Measurements from ENCODE around the gene SLC13A4. TPM values are rescaled to one million over a fixed set of nuclear protein-coding genes. Genes with fewer than 3 reads are reported as not detected.

The SLC13A4 gene
- total RNA-seq, 1 donor: 0.36 TPM

DNA sequence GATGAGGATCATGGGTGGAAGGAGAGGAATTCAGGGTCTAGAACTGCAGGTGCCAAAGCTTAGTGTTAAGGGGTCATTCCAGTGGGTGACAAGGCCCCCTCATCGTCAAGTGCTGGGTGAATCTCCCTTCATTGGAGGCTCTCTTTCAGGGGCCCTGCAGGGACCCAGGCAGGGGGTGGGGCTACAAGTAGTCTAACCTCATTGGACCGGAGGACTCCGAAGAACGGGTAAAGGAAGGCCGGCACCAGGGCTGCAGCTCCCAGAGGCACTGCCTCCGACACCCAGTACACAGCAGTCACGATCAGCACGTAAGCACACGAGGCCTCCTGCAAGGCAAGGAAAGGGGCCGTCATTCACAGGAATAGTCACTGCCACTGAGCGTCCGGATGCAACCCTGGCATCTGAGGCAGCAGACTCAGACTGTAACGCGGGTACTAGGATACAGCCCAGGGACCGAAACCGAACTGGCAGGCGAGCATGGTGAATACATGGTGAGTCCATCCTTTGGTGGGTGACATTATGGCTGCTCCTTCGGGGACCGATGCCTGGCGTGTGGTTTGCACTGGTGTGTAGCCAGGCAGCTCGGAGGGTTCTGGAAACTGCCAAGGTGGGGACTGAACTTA lies 6.7 kb downstream of the SLC13A4 start:
- no peak overlapping the region for H2AFZ ChIP-seq (ENCODE audit: low read length)
- H3K36me3 ChIP-seq (ENCODE audit: insufficient read depth, low read length): no peaks in the 10 kb centered on the region
- no peak for DNase-seq (ENCODE audit: insufficient read length, low spot score, missing footprints)
- no peaks in the 10 kb centered on the region for H3K9me3 ChIP-seq (ENCODE audit: low read depth, low read length)
- peaks cover 7% of the 10 kb centered on the region for H3K4me1 ChIP-seq (ENCODE audit: insufficient read depth, low read length)
- H3K4me3 ChIP-seq (ENCODE audit: insufficient read depth, low read length): no peak overlapping the region
- no peak overlapping the region for H3K4me2 ChIP-seq (ENCODE audit: insufficient read depth, low read length)
- no peaks in the 10 kb centered on the region for H3K27me3 ChIP-seq (ENCODE audit: insufficient read depth, low read length)
- TF ChIP-seq, protein P1, sequence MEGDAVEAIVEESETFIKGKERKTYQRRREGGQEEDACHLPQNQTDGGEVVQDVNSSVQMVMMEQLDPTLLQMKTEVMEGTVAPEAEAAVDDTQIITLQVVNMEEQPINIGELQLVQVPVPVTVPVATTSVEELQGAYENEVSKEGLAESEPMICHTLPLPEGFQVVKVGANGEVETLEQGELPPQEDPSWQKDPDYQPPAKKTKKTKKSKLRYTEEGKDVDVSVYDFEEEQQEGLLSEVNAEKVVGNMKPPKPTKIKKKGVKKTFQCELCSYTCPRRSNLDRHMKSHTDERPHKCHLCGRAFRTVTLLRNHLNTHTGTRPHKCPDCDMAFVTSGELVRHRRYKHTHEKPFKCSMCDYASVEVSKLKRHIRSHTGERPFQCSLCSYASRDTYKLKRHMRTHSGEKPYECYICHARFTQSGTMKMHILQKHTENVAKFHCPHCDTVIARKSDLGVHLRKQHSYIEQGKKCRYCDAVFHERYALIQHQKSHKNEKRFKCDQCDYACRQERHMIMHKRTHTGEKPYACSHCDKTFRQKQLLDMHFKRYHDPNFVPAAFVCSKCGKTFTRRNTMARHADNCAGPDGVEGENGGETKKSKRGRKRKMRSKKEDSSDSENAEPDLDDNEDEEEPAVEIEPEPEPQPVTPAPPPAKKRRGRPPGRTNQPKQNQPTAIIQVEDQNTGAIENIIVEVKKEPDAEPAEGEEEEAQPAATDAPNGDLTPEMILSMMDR (IDR thresholded peaks at IDR 0.05; ENCODE audit: extremely low read depth, low read depth, low read length): no peak
- H4K20me1 ChIP-seq (ENCODE audit: insufficient read depth, low read length): no peaks in the 10 kb centered on the region
- H3K27ac ChIP-seq (ENCODE audit: low read depth, low read length): no peak overlapping the region
- H3K79me2 ChIP-seq (ENCODE audit: insufficient read depth, low read length): no peaks in the 10 kb centered on the region

- TF ChIP-seq, protein P1 (IDR thresholded peaks at IDR 0.05; ENCODE audit: extremely low read depth, low read depth, low read length): no peak
- Histone ChIP-seq H3K36me3 (ENCODE audit: insufficient read depth, low read length) (no peaks in the 10 kb centered on the region), H3K27ac (ENCODE audit: low read depth, low read length) (no peak overlapping the region), H3K27me3 (ENCODE audit: insufficient read depth, low read length) (no peaks in the 10 kb centered on the region), H3K4me3 (ENCODE audit: insufficient read depth, low read length) (no peak overlapping the region), H4K20me1 (ENCODE audit: insufficient read depth, low read length) (no peaks in the 10 kb centered on the region), H3K9me3 (ENCODE audit: low read depth, low read length) (no peaks in the 10 kb centered on the region), H3K4me1 (ENCODE audit: insufficient read depth, low read length) (peaks cover 15% of the 10 kb centered on the region), H3K79me2 (ENCODE audit: insufficient read depth, low read length) (no peaks in the 10 kb centered on the region), H3K4me2 (ENCODE audit: insufficient read depth, low read length) (no peak overlapping the region), H2AFZ (ENCODE audit: low read length) (no peak overlapping the region)
- DNase-seq (ENCODE audit: insufficient read length, low spot score, missing footprints): no peak
Observed at GRCh38 chr7:135719688-135720087, 8.3 kb downstream of the SLC13A4 start.

DNA sequence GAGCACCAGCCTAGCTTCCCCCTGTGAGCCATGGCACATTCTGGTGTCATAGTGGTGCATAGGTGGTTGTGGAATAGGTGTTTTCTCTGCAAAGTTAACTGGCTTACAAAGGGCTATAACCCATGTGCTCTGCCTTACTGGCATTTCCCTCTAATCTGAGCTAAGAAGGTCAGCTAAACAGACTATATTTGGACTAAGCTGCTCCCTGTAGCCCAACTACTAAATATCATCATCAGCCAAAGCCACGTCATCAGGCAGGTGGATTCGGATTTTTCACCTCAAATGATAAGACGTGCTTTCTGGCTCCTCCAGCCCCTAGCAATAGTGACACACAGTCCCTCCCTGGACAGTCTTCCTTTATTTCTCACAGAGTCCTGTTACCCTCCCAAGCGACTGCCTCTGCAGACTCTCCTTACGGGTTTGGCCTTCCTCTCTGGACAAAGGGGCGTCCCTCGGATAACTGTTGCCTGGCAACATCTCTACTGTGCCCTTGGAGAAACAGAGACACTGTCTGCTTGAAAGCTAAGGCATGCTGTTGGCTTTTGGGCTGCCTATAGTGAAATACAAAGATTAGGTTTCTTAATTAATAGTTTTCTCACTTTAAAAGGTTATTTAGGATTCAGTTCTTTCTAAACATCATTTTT lies 9.1 kb downstream of the SLC13A4 start:
- Histone ChIP-seq H3K9me3 (ENCODE audit: low read depth, low read length) (no peaks in the 10 kb centered on the region), H3K4me1 (ENCODE audit: insufficient read depth, low read length) (peaks cover 21% of the 10 kb centered on the region), H3K79me2 (ENCODE audit: insufficient read depth, low read length) (no peaks in the 10 kb centered on the region), H4K20me1 (ENCODE audit: insufficient read depth, low read length) (no peaks in the 10 kb centered on the region), H3K36me3 (ENCODE audit: insufficient read depth, low read length) (no peaks in the 10 kb centered on the region), H3K27me3 (ENCODE audit: insufficient read depth, low read length) (no peaks in the 10 kb centered on the region), H2AFZ (ENCODE audit: low read length) (no peak overlapping the region), H3K4me3 (ENCODE audit: insufficient read depth, low read length) (no peak overlapping the region), H3K4me2 (ENCODE audit: insufficient read depth, low read length) (no peak overlapping the region), H3K27ac (ENCODE audit: low read depth, low read length) (no peak overlapping the region)
- DNase-seq (ENCODE audit: insufficient read length, low spot score, missing footprints): no peak
- TF ChIP-seq, protein P1 (IDR thresholded peaks at IDR 0.05; ENCODE audit: extremely low read depth, low read depth, low read length): no peak

DNA sequence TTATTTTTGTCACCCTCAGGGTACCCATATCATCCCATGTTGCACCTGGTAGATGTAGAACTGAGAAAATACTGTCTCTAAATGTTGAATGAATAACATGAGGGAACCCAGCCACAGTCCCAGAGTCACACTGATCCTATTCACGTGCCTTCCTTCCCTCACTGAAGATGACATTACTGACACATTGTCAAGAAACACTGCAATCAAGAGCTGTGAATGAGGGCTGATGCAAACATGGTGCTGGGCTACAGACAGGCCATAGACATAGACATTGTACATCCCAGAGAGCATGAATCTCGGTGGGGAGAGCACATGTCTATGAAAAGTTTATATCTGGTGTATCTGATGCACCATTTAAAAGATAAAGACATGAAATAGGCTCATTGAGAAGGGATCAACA lies 9.8 kb downstream of the SLC13A4 start:
- Histone ChIP-seq H3K4me3 (ENCODE audit: insufficient read depth, low read length) (no peak overlapping the region), H2AFZ (ENCODE audit: low read length) (no peak overlapping the region), H3K27me3 (ENCODE audit: insufficient read depth, low read length) (no peaks in the 10 kb centered on the region), H3K79me2 (ENCODE audit: insufficient read depth, low read length) (no peaks in the 10 kb centered on the region), H3K4me2 (ENCODE audit: insufficient read depth, low read length) (no peak overlapping the region), H3K27ac (ENCODE audit: low read depth, low read length) (no peak overlapping the region), H4K20me1 (ENCODE audit: insufficient read depth, low read length) (no peaks in the 10 kb centered on the region), H3K4me1 (ENCODE audit: insufficient read depth, low read length) (peaks cover 24% of the 10 kb centered on the region), H3K36me3 (ENCODE audit: insufficient read depth, low read length) (no peaks in the 10 kb centered on the region), H3K9me3 (ENCODE audit: low read depth, low read length) (no peaks in the 10 kb centered on the region)
- TF ChIP-seq, protein P1 (IDR thresholded peaks at IDR 0.05; ENCODE audit: extremely low read depth, low read depth, low read length): no peak
- DNase-seq (ENCODE audit: insufficient read length, low spot score, missing footprints): no peak
